Astrocyte (in vitro differentiated cells and primary cell): ENCODE measurements around the gene TCHH. TPM values are rescaled to one million over a fixed set of nuclear protein-coding genes. Genes with fewer than 3 reads are reported as not detected.

ENCODE experiments used
- DNase-seq: peaks from one replicate; pipeline ENCODE4 v3.0.0-alpha.2; 2010; ENCODE audit warnings: low read depth
- FAIRE-seq: peaks from 2 replicates; lab custom pipeline; 2011; peaks lifted over from hg19 to GRCh38; lab: Jason Lieb, UNC
- H2AFZ ChIP-seq: 2 replicates; pipeline ENCODE4 v1.6.0; 2012; ENCODE audit warnings: low read depth, low read length, inconsistent platforms
- H3K27ac ChIP-seq: 2 replicates; pipeline ENCODE4 v1.5.1; 2011; ENCODE audit warnings: low read depth, low read length, inconsistent platforms
- H3K27me3 ChIP-seq: 2 replicates; pipeline ENCODE4 v1.6.0; 2011; ENCODE audit warnings: low read length, inconsistent platforms; ENCODE audit not compliant: insufficient read depth
- H3K36me3 ChIP-seq: 2 replicates; pipeline ENCODE4 v1.5.1; 2011; ENCODE audit warnings: low read length, inconsistent platforms; ENCODE audit not compliant: insufficient read depth
- H3K4me1 ChIP-seq: 2 replicates; pipeline ENCODE4 v1.5.1; 2011; ENCODE audit warnings: low read length, inconsistent platforms; ENCODE audit not compliant: insufficient read depth
- H3K4me2 ChIP-seq: 2 replicates; pipeline ENCODE4 v1.6.0; 2012; ENCODE audit warnings: low read length, inconsistent platforms
- H3K4me3 ChIP-seq: 2 replicates; pipeline ENCODE4 v1.5.1; 2011; ENCODE audit warnings: low read depth, mild to moderate bottlenecking, low read length, inconsistent platforms; ENCODE audit not compliant: insufficient read depth
- H3K79me2 ChIP-seq: 2 replicates; pipeline ENCODE4 v1.6.0; 2012; ENCODE audit warnings: mild to moderate bottlenecking, low read length, inconsistent platforms; ENCODE audit not compliant: insufficient read depth
- H3K9ac ChIP-seq: 2 replicates; pipeline ENCODE4 v1.6.0; 2012; ENCODE audit warnings: mild to moderate bottlenecking, low read length, inconsistent platforms
- H3K9me3 ChIP-seq: 2 replicates; pipeline ENCODE4 v1.5.1; 2012; ENCODE audit warnings: low read depth, mild to moderate bottlenecking, low read length, inconsistent platforms; ENCODE audit not compliant: insufficient read depth
- H4K20me1 ChIP-seq: 2 replicates; pipeline ENCODE4 v1.6.0; 2012; ENCODE audit warnings: low read length, inconsistent platforms; ENCODE audit not compliant: insufficient read depth
- H3K27ac Mint-ChIP-seq: one replicate; pipeline ENCODE4 v1.8.0; 2021; ENCODE audit warnings: mild to moderate bottlenecking, mixed read lengths; ENCODE audit not compliant: unreplicated experiment
- H3K27me3 Mint-ChIP-seq: one replicate; pipeline ENCODE4 v1.8.0; 2021; ENCODE audit warnings: low read depth, mixed read lengths; ENCODE audit not compliant: unreplicated experiment
- H3K36me3 Mint-ChIP-seq: one replicate; pipeline ENCODE4 v1.8.0; 2021; ENCODE audit warnings: low read depth, mixed read lengths; ENCODE audit not compliant: unreplicated experiment
- H3K4me1 Mint-ChIP-seq: one replicate; pipeline ENCODE4 v1.8.0; 2021; ENCODE audit warnings: low read depth, mixed read lengths; ENCODE audit not compliant: unreplicated experiment
- H3K4me3 Mint-ChIP-seq: one replicate; pipeline ENCODE4 v1.8.0; 2021; ENCODE audit warnings: mild to moderate bottlenecking, moderate library complexity, mixed read lengths; ENCODE audit not compliant: unreplicated experiment
- H3K9me3 Mint-ChIP-seq: one replicate; pipeline ENCODE4 v1.8.0; 2021; ENCODE audit warnings: mild to moderate bottlenecking, mixed read lengths; ENCODE audit not compliant: unreplicated experiment
- EZH2 ChIP-seq: IDR thresholded peaks from 2 replicates; pipeline ENCODE4 v1.6.1; 2012; ENCODE audit warnings: mild to moderate bottlenecking, low read length, inconsistent platforms; ENCODE audit not compliant: insufficient read depth
- total RNA-seq: library from RNA; stranded (reverse); gene quantifications from 2 replicates; pipeline ENCODE4 v1.2.1, GENCODE V29; 2021
- TF ChIP-seq, protein P1 (sequence below): IDR thresholded peaks from 2 replicates; pipeline ENCODE4 v1.5.1; 2011; ENCODE audit warnings: low read depth, mild to moderate bottlenecking, inconsistent platforms, low read length, moderate library complexity; ENCODE audit not compliant: insufficient read depth

The TCHH gene
- total RNA-seq, 1 donor from 2014 or later = 0.86 TPM

DNA sequence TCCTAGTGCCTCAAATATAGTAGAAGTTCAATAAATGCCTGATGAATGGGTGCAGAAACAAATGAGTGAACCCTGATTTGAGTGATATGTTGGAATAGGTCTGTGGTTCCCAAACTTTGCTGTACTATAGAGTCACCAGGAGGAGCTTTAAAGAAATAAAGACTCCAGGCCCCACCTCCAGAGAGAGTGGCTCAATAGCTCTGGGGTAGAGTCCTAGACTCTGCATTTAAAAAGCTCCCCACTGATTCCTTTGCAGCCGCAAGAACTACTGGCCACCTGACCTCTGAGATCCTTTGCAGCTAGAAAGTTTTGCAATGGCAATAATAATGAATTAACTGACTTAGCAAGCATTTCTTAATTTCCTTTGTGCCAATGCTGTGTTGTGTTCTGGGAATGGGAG is 47.3 kb downstream of the TCHH start:
- Mint-ChIP-seq H3K9me3 (no peaks in the 10 kb centered on the region), H3K4me1 (no peaks in the 10 kb centered on the region)
- no peaks in the 10 kb centered on the region for H4K20me1 ChIP-seq

DNA sequence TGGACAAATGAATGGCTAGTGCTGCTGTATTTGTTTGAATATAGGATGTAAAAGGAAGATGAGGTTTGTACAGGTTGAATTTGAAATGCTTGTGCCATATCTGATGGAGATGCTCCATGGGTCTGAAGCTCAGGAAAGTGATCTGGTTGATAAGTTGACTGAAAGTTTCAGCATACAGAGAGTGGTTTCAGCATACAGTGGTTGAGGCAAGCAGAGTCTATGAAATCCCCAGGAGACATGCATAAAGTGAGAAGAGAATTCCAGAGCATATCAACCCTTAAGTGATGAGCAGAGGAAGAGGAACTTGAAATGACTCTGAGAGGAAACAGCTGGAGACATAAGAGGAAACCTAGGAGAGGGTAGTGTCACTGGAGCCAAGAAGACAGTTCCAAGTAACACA is 48.1 kb downstream of the TCHH start:
- Mint-ChIP-seq H3K27ac (no peak overlapping the region), H3K4me1 (no peaks in the 10 kb centered on the region), H3K9me3 (no peaks in the 10 kb centered on the region), H3K27me3 (peaks cover 38% of the 10 kb centered on the region), H3K4me3 (no peak overlapping the region), H3K36me3 (no peaks in the 10 kb centered on the region)
- H3K4me2 ChIP-seq = no peak overlapping the region
- H2AFZ ChIP-seq = no peak overlapping the region
- FAIRE-seq = no peak
- H3K4me3 ChIP-seq = no peak overlapping the region
- no peaks in the 10 kb centered on the region for H3K27me3 ChIP-seq
- no peak overlapping the region for H3K27ac ChIP-seq
- H3K79me2 ChIP-seq = no peaks in the 10 kb centered on the region
- H3K9ac ChIP-seq = no peak overlapping the region
- no peaks in the 10 kb centered on the region for H3K36me3 ChIP-seq
- no peak for DNase-seq
- H4K20me1 ChIP-seq = no peaks in the 10 kb centered on the region
- no peaks in the 10 kb centered on the region for H3K9me3 ChIP-seq
- no peak for TF ChIP-seq EZH2
- TF ChIP-seq, protein P1, sequence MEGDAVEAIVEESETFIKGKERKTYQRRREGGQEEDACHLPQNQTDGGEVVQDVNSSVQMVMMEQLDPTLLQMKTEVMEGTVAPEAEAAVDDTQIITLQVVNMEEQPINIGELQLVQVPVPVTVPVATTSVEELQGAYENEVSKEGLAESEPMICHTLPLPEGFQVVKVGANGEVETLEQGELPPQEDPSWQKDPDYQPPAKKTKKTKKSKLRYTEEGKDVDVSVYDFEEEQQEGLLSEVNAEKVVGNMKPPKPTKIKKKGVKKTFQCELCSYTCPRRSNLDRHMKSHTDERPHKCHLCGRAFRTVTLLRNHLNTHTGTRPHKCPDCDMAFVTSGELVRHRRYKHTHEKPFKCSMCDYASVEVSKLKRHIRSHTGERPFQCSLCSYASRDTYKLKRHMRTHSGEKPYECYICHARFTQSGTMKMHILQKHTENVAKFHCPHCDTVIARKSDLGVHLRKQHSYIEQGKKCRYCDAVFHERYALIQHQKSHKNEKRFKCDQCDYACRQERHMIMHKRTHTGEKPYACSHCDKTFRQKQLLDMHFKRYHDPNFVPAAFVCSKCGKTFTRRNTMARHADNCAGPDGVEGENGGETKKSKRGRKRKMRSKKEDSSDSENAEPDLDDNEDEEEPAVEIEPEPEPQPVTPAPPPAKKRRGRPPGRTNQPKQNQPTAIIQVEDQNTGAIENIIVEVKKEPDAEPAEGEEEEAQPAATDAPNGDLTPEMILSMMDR = no peak
- H3K4me1 ChIP-seq = no peaks in the 10 kb centered on the region

More for the DNA sequence above, 47.3 kb downstream of the TCHH start:
- H3K4me2 ChIP-seq = no peak overlapping the region
- no peaks in the 10 kb centered on the region for H3K79me2 ChIP-seq
- Mint-ChIP-seq H3K4me3 (no peak overlapping the region), H3K36me3 (no peaks in the 10 kb centered on the region), H3K27ac (no peak overlapping the region), H3K27me3 (peaks cover 43% of the 10 kb centered on the region)
- no peak for TF ChIP-seq EZH2
- TF ChIP-seq, protein P1 = no peak
- H3K36me3 ChIP-seq = no peaks in the 10 kb centered on the region
- H3K4me3 ChIP-seq = no peak overlapping the region
- H3K9ac ChIP-seq = no peak overlapping the region
- H2AFZ ChIP-seq = no peak overlapping the region
- H3K9me3 ChIP-seq = no peaks in the 10 kb centered on the region
- no peaks in the 10 kb centered on the region for H3K4me1 ChIP-seq
- FAIRE-seq = no peak
- no peak for DNase-seq
- H3K27ac ChIP-seq = no peak overlapping the region
- H3K27me3 ChIP-seq = no peaks in the 10 kb centered on the region

DNA sequence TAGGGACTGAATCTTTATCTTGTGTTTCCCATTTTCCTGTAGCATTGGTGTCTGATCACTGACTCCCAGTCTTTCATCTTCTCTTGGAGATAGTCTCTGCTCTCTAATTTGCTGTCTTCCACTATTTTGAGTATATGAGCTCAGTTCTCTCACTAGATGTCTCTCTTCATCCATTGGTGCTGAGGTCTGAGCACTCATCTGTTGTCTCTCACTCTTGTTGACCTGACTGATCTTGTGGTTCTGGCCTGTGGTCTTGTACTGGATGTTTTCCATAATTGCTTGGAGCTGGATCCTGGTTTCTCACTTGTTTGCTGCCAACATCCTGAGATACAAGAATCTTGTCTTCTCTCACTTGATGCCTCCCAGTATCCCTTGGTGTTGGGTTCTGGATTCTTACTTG is 53.3 kb downstream of the TCHH start:
- Histone ChIP-seq H3K36me3 (no peaks in the 10 kb centered on the region), H3K9ac (no peak overlapping the region), H3K27ac (no peak overlapping the region), H3K4me3 (no peak overlapping the region), H3K4me1 (no peaks in the 10 kb centered on the region), H3K4me2 (no peak overlapping the region), H4K20me1 (no peaks in the 10 kb centered on the region), H3K9me3 (no peaks in the 10 kb centered on the region), H2AFZ (no peak overlapping the region), H3K27me3 (peaks cover 16% of the 10 kb centered on the region), H3K79me2 (no peaks in the 10 kb centered on the region)
- no peak overlapping the region for H3K4me3 Mint-ChIP-seq
- no peak for DNase-seq
- no peaks in the 10 kb centered on the region for H3K4me1 Mint-ChIP-seq
- no peaks in the 10 kb centered on the region for H3K9me3 Mint-ChIP-seq
- H3K27ac Mint-ChIP-seq = no peak overlapping the region
- TF ChIP-seq, protein P1 = no peak
- no peak for TF ChIP-seq EZH2
- H3K36me3 Mint-ChIP-seq = no peaks in the 10 kb centered on the region
- FAIRE-seq = no peak
- H3K27me3 Mint-ChIP-seq = peaks cover 19% of the 10 kb centered on the region

Other genes starting within 250 kb of the TCHH start
- gene THEM4, start 205.9 kb downstream of the TCHH start, total RNA-seq = 15.7 and 17.5 TPM in 2 replicates
- gene S100A10, start 121.6 kb downstream of the TCHH start, total RNA-seq = 1,137 and 1,257 TPM in 2 replicates
- 1,415 and 1,482 TPM in 2 replicates for gene S100A11, start 78.4 kb downstream of the TCHH start, total RNA-seq
- gene TCHHL1, start 26.4 kb downstream of the TCHH start, total RNA-seq = not detected in 2 replicates
- gene RPTN, start 43.8 kb upstream of the TCHH start, total RNA-seq = 0.07 and 0.09 TPM in 2 replicates
- not detected in 2 replicates for gene HRNR, start 108.7 kb upstream of the TCHH start, total RNA-seq
- 2.8 and 4.4 TPM in 2 replicates for gene FLG, start 209.8 kb upstream of the TCHH start, total RNA-seq
- gene FLG2, start 244.6 kb upstream of the TCHH start, total RNA-seq = not detected in 2 replicates